NCI-H82 (cell line): ENCODE results near the gene SYS1.
A peak's percentile ranks its signal among the peaks of the same experiment; 100 is the strongest.
"Not testable (repeated sequence)": the region's sequence is repeated elsewhere in the genome, so short reads cannot be mapped to it uniquely, and the experiment has no call there.

Source experiments
- DNase-seq: peaks from one replicate; lab custom pipeline; 2025; lab: John Stamatoyannopoulos, UW

The SYS1 gene

DNA sequence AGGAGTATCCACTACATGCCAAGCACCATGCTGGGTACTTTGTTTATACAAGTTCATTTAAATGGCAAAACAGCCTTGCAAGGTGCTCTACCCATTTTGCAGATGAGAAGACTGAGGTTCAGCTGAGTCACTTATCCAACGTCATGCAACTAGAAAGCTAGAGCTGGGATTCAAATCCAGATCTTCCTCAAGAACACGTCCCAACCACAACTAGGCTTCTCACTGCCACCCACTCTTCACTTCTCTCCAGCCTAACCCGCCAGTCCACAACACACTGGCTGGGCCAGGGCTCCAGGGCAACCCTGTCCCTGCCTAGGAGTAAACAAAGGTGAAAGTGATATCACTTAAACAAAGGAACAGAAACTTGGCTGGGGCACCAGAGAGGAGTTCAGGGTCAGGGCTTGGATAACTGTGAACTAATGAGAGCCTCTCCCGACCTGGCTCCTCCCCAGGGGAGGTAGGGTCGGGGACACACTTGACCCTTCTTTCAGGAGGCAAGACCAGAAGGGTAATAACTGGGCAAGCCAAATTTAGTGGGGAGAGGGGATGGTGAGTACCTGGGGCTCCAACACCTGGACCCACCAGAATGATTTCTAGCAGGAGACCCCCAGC is 22.6 kb upstream of the SYS1 start:
- no peak for DNase-seq

DNA sequence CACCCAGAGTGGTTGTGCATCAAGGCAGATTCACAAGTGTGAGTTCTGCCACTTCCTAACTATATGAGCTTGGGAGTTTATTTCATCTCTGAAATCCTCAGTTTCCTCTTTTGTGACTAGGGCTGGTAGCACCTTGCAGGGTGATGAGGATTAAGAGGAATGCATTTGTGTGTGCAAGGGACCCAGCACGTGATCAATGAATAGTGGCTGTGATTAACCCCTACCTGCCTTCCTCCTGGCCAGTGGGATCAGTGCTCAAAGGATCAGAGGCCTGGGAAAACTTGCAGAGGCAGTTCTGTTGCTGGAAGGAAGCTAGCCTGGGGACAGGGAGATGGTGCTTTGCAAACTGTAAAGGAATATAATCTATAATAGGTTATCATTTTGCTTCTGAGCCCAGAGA is 22.0 kb upstream of the SYS1 start:
- DNase-seq = peak; percentile 64

DNA sequence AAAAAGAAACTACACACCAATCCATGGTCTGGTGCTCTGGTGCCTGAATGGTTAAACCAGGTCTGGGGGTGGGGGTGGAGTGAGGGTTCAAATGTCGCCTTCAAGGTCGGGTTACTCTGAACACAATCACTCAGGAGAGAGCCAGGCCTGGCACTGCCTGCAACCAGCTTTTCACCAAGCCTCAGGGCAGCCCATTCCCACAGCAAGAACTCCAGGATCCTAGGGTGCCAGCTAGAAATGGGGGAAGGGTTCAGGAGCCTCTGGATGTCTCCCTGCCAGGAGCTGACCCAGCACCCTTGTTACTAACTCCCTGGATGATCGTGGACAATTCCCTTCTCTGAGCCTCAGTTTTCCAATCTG is 21.4 kb upstream of the SYS1 start:
- DNase-seq = no peak

DNA sequence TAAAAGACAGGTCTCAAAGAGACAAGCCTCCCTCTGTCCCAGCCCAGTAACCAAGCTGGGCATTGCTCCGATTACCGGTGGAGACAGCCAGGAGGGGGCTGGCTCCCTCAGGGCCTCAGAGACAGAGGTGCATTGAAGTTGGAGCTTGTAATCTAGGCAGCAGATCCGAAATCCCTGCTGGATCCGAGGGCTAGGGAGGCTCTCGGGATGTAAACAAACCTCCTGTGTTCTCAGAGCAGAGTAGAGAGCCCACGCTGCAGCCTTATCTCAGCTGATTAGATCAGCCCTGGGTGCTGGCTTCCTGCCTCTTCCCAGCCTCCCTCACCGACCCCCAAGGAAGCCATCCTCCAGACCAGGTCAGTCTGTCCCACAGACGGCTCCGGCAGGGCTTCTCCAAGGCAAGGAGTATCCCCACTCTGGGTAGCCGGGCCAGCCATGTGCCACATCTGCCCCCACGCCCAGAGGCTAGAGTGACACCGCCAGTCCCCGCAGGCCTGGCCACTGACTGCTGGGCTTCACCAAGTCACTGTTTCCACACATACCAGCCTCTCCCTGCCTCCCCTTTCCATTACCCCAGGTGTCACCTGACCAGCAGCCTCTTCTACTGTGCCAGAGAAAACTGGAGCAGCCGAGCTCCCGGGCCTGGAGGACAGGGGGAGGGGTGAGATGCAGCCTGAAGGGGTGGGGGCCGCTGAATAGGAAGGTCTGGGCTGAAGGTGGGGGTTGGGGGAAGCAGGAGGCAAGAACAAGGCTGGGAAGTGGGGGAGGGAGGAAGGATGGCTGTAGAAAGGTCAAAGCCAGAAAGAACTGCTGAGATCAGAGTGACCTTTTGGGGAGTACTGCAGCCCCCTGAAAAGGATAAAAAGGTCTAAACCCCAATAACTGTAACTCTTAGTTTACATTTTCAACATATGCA is 20.8 kb upstream of the SYS1 start:
- DNase-seq = peak; percentile 75

DNA sequence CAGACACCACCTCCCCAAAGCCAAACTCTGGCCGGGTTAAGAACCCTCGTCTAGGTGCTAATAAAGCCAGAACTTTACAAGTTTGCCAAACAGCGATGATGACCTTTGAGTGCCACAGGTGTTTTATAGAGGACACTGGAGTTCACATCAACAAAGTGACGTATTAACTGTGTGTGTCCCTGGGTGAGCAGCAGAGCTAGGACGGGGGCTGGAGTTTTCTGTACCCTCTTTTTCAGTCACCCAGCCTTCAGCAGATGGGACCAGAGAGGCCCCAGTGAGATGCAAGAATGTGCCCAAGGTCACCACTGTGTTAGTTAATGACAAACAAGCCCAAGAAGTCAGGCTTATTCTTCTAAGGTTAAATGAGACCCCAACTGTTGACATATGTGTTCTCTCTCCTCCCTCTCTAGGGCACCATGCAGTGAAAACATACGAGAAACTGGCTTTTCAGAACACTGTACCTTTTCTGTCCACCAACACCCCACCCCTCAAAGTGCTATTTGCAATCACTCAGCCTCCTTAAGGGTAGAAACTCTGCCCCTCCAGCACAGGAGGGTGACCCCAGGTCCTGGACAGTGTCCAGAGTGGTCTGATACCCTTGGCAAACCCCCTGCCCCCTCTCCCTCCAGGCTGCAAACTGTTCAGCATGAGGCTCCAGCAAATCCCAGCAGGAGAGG is 20.0 kb upstream of the SYS1 start:
- no peak for DNase-seq

DNA sequence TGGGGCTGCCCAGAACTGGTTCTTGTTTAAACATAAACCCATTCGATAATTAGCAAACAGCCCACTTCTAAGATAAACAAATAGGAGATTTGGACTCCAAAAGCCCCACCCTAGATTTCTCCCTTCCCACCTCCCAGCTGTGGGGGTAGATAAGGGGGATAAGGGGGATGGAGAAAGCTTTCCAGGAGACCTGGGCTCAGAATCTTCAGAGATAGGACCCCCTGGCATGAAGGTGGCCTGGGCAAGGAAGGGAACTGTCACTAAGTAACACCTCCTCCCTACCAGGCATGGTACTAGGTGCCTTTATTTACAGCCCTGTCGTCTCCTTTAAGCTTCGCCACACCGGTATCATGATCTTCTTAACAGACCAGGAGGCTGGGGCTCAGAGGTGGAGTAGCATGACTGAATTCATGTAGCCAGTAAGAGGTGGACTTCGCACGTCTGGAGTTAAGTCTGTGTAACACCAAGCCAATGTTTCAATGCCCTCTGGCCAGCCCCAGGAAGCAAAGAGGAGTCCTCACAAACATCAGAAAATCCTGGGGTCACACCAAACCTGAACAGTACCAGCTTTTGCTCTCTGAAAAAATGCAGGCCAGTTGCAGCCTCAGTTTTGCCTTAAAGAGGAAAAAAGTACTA is 19.3 kb upstream of the SYS1 start:
- peak; percentile 82 for DNase-seq

DNA sequence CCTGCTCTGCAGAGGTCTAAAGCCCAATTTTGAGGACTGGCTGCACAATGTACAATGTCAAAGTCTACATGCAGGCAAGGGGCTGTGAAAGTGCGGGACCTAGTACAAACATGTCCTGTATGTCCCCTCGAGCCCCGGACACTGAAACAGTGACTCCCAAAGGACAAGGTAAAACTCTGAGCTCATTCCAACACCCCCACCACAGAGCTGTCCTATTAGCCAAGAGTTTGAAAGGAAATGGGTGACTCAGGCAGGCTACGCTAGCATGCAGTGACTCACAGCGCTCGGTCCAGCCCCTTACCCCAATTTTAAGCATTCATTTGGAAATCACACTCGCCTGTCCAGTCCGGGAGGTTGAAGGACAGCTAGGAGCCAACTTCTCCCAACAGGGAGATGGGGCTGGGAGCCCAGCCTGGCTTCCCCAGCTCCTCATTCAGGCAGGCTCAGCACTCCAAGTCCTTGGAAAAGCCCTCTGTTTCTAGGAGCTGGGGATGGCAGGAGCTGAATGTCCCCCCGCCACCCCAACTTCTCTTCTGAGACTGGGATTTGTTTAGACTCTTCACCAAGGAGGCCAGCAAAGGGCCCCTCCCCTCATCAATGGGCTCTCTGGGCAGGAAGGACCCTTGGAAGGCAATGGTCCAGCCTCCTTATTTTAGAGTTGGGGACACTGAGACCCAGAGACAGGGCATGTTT is 18.6 kb upstream of the SYS1 start:
- DNase-seq = no peak

DNA sequence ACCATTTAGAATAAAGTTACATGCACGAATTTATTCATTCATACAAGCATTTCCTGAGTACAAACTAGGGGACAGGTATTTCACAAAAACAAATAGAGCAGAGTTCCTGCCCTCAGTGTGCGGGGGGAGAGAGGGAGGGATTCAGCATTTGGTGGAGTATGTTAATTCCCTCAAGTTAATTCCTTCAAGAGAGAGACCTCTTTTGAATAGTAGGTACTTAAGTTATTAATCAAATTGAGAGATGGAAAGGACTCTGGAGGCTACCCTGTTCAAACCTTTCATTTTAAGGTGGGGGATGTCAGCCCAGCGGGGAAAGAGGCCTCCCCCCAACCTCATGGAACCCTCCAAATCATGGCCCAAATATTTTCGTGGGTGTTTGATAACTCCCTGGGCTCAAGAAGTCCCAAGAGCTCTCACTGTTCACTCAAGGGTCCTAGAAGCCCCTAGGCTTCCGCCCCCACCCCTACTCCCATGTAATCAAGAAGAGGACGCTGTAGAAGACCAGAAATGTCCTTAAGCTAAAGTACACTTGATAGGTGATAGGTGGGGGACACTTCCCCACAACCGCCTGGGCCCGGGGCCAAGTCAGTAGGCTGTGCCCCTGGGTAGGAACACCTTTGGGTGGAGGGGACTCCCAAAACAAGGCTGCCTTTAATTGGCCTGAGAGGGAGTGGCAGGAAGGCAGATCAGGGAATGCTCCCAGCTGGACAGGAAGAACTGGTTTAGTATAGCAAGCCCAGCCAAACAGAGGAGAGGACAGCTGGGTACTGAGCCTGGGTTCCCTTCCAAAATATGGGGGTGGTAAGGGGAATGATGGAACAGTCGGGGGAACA is 17.6 kb upstream of the SYS1 start:
- peak; percentile 59 for DNase-seq

DNA sequence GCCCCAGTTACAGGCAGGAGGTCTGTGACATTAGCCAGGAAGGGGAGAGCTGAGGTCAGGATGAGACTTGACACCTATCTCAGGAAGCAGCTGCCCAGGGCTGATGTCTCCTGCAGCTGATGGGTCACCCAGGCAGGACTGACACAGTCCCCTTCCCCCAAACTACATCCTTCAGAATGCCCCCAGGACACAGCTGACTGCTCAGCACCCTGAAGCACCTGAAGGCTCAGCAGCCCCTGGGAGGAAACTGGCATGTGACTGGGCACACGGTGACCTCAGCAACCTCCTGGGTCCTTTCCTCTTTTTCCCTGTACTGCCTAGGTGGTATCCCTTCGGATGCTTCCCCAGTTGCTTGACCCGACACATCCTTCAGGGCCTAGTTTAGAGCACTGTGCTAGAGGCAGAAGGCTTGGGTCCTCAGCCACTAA is 16.7 kb upstream of the SYS1 start:
- DNase-seq = no peak

DNA sequence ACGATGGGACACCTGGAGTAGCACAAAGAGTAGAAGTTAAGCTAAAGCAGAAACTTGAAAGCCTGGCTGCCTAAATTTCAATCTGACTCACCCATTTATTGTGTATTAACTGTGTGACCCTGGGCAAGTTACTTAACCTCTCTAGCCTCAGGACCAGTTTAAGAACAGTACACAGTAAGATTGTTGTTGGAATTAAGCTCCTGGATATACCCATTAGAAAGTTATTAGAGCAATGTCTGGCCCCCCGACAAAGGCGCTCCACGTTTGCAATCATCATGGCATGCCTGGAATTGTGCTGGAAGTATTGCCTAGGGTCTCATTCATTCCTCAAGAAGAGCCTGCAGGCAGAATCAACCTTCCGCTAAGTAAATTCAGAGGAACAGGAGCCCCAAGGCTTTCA is 16.1 kb upstream of the SYS1 start:
- no peak for DNase-seq

DNA sequence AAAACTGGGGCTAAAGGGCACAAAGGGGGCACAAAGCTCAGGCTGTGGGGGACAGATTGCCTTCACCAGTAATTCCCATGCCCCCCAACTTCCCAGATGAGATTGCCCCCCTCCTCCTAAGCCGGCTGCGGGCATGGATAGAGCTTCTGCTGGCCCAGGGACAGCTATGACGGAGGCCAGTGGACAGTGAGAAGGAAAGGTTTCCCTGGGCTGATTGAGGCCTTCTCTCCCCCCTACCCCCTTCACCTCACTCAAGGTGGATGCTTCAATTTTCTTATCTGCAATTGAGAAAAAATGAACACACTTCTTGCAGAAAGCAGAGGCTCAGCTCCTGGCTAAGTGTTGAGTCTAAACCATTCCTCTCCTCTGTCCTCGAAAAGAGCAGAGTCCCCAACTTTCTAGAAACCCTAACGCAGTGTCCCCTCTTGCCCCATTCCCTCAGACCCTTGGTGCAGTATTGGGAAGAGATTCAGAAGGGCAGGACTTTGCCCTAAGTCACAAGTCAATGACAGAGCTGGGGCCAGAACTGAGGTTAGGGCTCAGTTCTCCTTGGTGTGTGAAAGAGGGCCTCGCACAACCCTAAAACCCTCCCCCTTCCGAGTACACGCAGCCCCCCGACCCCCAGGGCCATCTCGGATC is 15.5 kb upstream of the SYS1 start:
- DNase-seq = peak; percentile 42

DNA sequence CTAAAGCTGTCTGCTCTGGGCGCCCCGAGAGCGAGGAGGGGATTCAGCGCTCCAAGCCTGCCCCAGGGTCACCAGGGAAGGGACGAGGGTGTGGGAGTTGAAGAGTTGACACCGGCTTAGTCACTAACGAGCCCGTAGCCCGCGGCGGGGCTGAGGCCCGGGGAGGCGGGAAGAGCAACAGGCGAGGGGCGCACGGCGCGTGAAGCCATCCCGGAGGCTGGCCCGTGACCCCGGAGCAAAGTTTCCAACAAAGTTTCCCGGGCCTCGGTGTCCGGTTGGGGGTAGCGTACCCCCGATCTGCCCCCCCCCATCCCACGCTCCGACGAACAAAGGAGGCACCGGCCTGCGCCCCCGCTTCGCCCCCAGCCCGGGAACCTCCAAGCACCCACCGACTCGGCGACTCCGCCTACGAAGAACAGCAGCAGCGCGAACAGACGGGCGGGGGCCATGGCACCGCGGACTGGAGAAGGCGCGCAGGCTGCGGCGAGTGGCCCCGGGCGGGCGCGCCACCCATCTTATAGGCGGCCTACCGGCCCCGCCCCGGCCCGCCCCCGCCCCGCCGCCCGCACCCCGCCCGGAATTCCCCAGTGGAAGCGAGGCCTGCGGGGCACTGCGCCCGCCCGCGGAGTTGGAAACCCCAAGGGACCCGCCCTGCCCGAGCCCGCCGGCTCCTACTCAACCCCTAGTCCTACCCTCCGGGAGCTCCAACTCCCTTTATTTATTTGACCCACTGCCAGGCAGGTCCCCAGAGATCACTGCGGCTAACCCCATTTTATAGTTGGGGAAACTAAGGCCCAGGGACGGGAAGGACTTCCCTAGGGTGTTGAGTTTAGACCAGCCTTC is 14.8 kb upstream of the SYS1 start, which contains the start of gene SDC4:
TSS of gene SDC4 (minus strand) at position 489 of the 843 bp plus-strand sequence. CDS start at position 449, 40 bp downstream.
- peak; percentile 75 for DNase-seq

DNA sequence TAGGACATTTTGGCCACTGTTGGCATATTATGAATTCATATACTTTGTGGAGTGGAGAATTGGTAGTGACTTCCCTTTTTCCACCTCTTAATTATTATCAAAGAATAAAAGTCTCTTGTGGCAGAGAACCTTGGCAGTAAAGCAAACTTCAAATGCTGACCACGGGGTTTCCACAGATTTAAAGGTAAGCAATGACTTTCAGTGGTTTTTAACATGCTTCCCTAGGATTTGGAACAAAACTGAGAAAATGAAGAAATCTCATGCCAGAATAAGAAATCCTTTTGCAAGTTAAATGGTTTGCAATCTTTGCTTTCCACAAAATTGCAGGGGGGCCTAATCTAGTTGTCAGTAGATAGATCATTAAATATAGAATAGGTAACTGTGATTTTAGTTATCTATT is 12.7 kb upstream of the SYS1 start:
- DNase-seq = no peak

DNA sequence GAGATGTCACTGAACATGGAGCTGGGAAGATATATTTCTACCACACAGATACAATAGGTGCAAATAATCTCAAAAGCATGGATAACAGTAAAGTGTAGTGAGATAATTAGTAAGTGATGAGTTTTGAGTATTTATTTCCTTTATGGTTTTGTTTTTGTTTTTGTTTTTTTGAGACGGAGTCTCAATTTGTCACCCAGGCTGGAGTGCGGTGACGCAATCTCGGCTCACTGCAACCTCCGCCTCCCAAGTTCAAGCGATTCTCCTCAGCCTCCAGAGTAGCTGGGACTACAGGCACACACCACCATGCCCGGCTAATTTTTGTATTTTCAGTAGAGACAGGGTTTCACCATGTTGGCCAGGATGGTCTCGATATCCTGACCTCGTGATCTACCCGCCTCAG is 12.2 kb upstream of the SYS1 start:
- DNase-seq = not testable (repeated sequence)

DNA sequence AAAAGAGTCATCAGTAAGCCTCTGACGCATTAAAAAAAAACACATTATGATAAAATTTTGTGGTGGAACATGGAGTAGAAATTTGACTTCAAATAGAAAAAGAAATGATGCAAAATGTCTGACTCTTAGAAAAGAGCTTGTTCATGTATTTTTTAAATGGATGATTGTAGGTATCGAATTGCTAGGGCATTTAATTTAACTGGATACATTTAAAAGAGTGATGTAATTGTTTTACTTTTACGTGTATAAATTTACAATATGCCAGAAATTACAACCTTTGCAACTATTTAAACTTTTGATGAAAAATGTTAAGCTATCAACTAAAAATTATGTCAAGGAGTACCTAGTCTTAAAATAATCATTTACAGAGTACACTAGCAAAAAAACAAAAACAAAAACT is 10.2 kb upstream of the SYS1 start:
- DNase-seq = no peak

DNA sequence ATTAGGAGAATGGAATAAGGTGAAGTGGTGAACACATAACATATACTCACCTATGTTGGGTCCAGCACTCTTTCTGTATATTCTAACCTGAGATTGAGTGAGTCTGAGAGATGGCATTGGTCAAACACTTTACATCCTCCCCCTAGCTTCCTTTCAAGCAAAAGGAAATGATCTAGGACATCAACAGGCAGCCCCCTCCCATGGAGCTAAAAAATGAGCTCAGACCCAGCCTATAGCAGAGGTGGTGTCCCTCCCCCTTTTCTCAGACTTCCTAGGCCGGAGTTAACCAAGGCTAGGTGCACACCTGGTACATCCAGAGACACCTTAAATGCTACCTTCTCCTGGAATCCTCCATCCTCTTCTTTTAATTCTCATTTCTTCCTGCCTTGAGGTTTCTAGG is 9.2 kb upstream of the SYS1 start:
- no peak for DNase-seq

DNA sequence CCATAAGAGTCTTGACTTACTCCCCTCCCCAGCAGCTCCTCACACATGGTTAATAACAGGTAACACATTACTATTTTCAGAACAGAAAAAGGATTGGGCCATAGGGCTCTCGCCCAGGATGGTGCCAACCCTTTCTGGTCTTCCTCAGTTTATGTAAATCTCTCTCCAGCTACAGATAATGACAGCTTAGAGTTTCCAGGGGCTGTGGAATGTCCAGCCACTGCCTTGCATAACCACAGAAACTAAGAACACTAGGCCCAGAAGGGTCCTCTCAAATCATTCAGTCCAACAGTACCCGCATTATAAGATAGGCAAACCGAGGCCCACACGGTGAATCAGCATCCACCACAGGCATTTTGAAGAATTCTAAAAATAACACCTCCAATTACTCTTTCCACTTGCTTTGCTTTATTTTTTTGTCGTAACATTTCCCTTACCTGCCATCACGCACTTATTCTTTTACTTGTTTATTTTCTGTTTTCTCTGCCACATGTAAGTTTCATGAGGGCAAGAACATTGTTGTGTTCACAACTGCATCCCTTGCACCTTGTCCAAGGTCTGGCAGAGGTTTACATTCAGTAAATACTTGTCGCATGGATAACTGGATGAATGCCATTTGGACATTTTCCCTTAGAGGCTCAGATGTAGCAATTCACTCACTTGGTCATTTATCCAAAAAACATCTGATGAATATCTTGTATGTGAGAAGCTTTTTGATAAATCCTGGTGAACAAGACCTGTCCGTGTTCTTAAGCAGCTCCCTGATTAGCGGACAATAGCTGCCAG is 8.3 kb upstream of the SYS1 start:
- no peak for DNase-seq

DNA sequence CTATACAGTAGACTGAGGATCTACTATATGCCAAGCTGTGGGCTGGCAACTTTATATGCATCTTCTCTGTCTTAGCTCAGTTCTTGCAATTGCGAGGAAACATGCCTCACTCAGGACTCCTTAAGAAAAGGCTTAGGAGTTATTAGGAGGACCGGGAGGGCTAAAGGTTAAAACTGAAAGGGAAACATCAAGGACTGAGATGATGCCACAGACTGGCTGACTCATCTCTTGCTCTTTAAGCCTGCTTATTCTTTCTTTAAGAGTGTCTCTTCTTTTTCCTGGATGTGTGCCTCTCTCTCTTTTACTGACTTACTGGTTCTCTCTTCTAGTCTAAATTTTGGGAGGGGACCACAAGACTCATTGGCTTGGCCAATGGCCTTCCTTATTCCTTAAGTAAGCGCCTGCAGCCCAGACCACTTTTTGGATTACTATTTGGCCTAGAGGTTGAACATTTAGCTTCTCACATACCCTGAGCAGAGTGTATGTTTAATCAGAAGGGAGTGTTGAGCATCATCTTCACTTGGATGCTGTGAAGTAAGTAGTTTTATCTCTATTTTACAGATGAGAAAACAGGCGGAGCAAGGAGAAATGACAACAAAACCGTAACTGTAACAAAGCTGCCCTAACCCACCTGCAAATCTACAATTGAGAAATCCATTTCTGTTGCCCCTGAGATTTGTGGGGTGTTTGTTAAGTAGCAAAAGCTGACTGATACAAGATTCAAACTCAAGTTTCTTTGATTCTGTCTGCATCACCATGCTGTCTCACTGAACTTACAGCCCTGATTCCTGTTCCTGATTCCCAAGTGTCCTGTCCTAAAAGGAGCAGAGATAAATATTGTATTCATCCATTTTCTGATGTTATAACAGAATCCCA is 7.5 kb upstream of the SYS1 start:
- no peak for DNase-seq
